Ovary (tissue), 3 donors: ENCODE results near the gene TOP1.

Experiments
- CTCF ChIP-seq, 3 donors: fragments of 450-650 bp in 2 of 3; fragments of 200-600 bp in 1 of 3; IDR thresholded peaks; one replicate each; pipeline versions ENCODE4 v1.5.1 to v1.8.0; 2016 to 2022; ENCODE audit warnings: antibody characterized with exemption in 3 of 3, mild to moderate bottlenecking in 1 of 3
- EP300 ChIP-seq: sonication (generic); formaldehyde crosslinking; IDR thresholded peaks from one replicate; pipeline ENCODE4 v1.6.1; 2017; ENCODE audit warnings: antibody characterized with exemption
- POLR2A ChIP-seq: fragments of 450-650 bp; IDR thresholded peaks from one replicate; pipeline ENCODE4 v1.6.1; 2017; ENCODE audit warnings: antibody characterized with exemption, mild to moderate bottlenecking, moderate library complexity
- donor health status: DM: no; HTN: no; CAD: no.

- TF ChIP-seq CTCF (IDR thresholded peaks at IDR 0.05) (no peak), EP300 (no peak), POLR2A (no peak)
Observed at GRCh38 chr20:41074441-41074840, 45.8 kb downstream of the TOP1 start.
